HG03039 (cell line): Measurements from ENCODE around the gene PRDM2.
"Not testable (repeated sequence)": the region's sequence is repeated elsewhere in the genome, so short reads cannot be mapped to it uniquely, and the experiment has no call there.

Experiments
- ATAC-seq: cut with Tn5 transposase; IDR thresholded peaks from one replicate; pipeline ENCODE4 v1.9.1; 2021; ENCODE audit warnings: mild to moderate bottlenecking, moderate library complexity; ENCODE audit not compliant: unreplicated experiment

PRDM2 gene

GRCh38 chr1:13700521-13701270 is 708 bp downstream of the PRDM2 start:
- ATAC-seq: peak; percentile 29

- ATAC-seq: no peak
These were observed 1.3 kb downstream of the PRDM2 start for GRCh38 chr1:13701271-13701640.

- ATAC-seq: peak; percentile 74
These were observed 2.6 kb downstream of the PRDM2 start for GRCh38 chr1:13702425-13703127.

- peak; percentile 7 for ATAC-seq
These were observed 3.1 kb downstream of the PRDM2 start for GRCh38 chr1:13703128-13703513.

- no peak for ATAC-seq
These were observed 3.8 kb downstream of the PRDM2 start for GRCh38 chr1:13703558-13704490.

GRCh38 chr1:13706046-13706445 is 6.1 kb downstream of the PRDM2 start:
- no peak for ATAC-seq

GRCh38 chr1:13707164-13707563 is 7.2 kb downstream of the PRDM2 start:
- ATAC-seq: no peak

- no peak for ATAC-seq
These were observed 8.5 kb downstream of the PRDM2 start for GRCh38 chr1:13708380-13708982.

GRCh38 chr1:13710086-13710485 is 10.1 kb downstream of the PRDM2 start:
- ATAC-seq: no peak

- no peak for ATAC-seq
These were observed 14.9 kb downstream of the PRDM2 start for GRCh38 chr1:13714851-13715250.

GRCh38 chr1:13715616-13716287 is 15.8 kb downstream of the PRDM2 start:
- ATAC-seq: not testable (repeated sequence)

GRCh38 chr1:13722808-13723360 is 22.9 kb downstream of the PRDM2 start:
- no peak for ATAC-seq

- no peak for ATAC-seq
These were observed 23.8 kb downstream of the PRDM2 start for GRCh38 chr1:13723810-13724209.

- ATAC-seq: no peak
These were observed 25.8 kb downstream of the PRDM2 start for GRCh38 chr1:13725714-13726175.

- ATAC-seq: no peak
These were observed 28.2 kb downstream of the PRDM2 start for GRCh38 chr1:13728091-13728715.

- ATAC-seq: no peak
These were observed 30.3 kb downstream of the PRDM2 start for GRCh38 chr1:13730291-13730690.

- peak; percentile 87 for ATAC-seq
These were observed 30.9 kb downstream of the PRDM2 start for GRCh38 chr1:13730751-13731482.

- ATAC-seq: no peak
These were observed 31.9 kb downstream of the PRDM2 start for GRCh38 chr1:13731897-13732296.
